Metanephros (tissue), 2 donors: ENCODE data around the gene PLEKHA1. TPM values are rescaled to one million over a fixed set of nuclear protein-coding genes. Genes with fewer than 3 reads are reported as not detected.

ENCODE experiments used
- small RNA-seq: library from RNA; depleted of rRNA; stranded (forward); fragments of <200 nt; gene quantifications from one replicate; pipeline ENCODE3, GENCODE V24; 2014; ENCODE audit warnings: low replicate concordance
- total RNA-seq: library from RNA; depleted of rRNA; stranded (reverse); fragments of >200 nt; gene quantifications from one replicate; pipeline ENCODE4 v1.2.3, GENCODE V29; 2014

Gene PLEKHA1
- 69.7 TPM for total RNA-seq

DNA sequence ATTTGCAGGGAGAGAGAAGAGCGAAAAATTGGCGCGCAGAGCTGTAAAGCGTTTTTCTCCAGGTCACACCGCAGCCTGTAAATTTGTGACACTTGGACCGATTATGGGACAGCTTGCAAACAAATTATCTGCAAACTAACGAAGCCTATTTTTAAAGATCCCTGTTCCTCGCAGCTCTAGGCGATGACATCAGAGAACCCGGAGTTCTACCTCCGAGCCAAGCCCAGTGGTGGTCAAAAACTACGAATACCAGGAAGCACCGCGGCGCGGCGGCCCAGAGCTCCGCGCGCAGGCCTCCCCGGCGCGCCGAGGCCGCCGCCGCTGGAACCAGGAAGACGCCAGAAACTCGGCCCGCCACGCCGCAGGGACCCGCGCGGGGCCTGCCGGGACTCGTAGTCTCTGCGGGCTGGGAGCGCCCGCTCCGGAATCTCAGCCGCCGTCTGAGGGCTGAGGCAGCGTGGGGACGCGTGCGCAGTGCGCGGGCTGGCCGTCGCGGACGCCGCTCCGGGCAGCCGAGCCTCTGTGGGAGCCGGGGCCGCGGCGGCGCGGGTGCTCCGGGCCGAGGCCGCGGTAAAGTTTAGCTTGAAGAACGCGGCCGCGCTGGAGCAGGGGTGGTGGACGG lies at the start of gene PLEKHA1:
Gene PLEKHA1 (plus strand): TSS at position 472 of the 622 bp plus-strand sequence. CDS start 18,493 bp downstream, outside the sequence.

DNA sequence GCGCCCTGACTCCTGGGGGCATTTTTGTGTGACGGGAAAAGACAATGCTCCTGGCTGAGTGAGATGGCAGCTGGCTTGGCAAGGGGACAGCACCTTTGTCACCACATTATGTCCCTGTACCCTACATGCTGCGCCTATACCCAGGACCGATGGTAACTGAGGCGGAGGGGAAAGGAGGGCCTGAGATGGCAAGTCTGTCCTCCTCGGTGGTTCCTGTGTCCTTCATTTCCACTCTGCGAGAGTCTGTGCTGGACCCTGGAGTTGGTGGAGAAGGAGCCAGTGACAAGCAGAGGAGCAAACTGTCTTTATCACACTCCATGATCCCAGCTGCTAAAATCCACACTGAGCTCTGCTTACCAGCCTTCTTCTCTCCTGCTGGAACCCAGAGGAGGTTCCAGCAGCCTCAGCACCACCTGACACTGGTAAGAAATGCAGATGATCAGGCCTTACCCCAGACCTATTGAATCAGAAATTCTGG lies 80.1 kb downstream of the PLEKHA1 start, which contains the start of gene ARMS2:
Gene ARMS2 (plus strand): TSS at position 51 of the 478 bp plus-strand sequence. CDS start 75 bp downstream, at position 126.

GRCh38 chr10:122461367-122461728 lies 86.8 kb downstream of the PLEKHA1 start, which contains the start of gene HTRA1:
Gene HTRA1 (plus strand): TSS chr10:122461553. CDS start chr10:122461653, 100 bp downstream.

Small RNAs within 50 kb of the gene (small RNA-seq; reads per million reads assigned to genes)
- gene MIR3941 (not detected), gene RNU6-728P (not detected)

Other genes starting within 250 kb of the PLEKHA1 start
- 0.41 TPM for gene BTBD16, start 103.4 kb upstream of the PLEKHA1 start, total RNA-seq
- gene ARMS2, start 79.9 kb downstream of the PLEKHA1 start, total RNA-seq = not detected
- 73.6 TPM for gene HTRA1, start 86.8 kb downstream of the PLEKHA1 start, total RNA-seq
- 0.18 TPM for gene DMBT1, start 186.0 kb downstream of the PLEKHA1 start, total RNA-seq